Naive thymus-derived CD4-positive, alpha-beta T cell (primary cell): ENCODE data around the gene TEX36. TPM values are rescaled to one million over a fixed set of nuclear protein-coding genes. Genes with fewer than 3 reads are reported as not detected.

ENCODE experiments used
- ATAC-seq: fragments of 150-1000 bp; cut with Tn5 transposase; 2 replicates; pipeline ENCODE4 v1.10.0; 2021; ENCODE audit warnings: mild to moderate bottlenecking, moderate library complexity
- CTCF ChIA-PET: fragments of 350-600 bp; sonication (Branson Sonifier 250); formaldehyde crosslinking; loops from one replicate; lab custom pipeline; 2021; ENCODE audit warnings: antibody characterized with exemption; lab: Charles Lee
- POLR2A ChIA-PET: fragments of 350-600 bp; sonication (Branson Sonifier 250); formaldehyde crosslinking; loops from one replicate; lab custom pipeline; 2021; ENCODE audit warnings: antibody characterized with exemption, inconsistent platforms; lab: Charles Lee
- DNase-seq, 9 donors: peaks; one replicate each; pipeline versions ENCODE4 v3.0.0 to v3.0.0-alpha.2; 2020 to 2022; ENCODE audit warnings: mixed read lengths in 1 of 9
- H3K27ac ChIP-seq: one replicate; pipeline ENCODE4 v1.7.0; 2013; ENCODE audit warnings: mild to moderate bottlenecking, low read depth, low read length, moderate library complexity
- H3K27me3 ChIP-seq, 2 donors: one replicate each; pipeline ENCODE4 v1.7.0; 2013; ENCODE audit warnings: low read length in 2 of 2, mild to moderate bottlenecking in 2 of 2, moderate library complexity in 2 of 2; ENCODE audit not compliant: control insufficient read depth in 2 of 2, insufficient read depth in 2 of 2
- H3K36me3 ChIP-seq, 3 experiments: 1 replicate in 2 of 3; 2 replicates in 1 of 3; pipeline ENCODE4 v1.7.0; 2013; ENCODE audit warnings: low read length in 3 of 3, mild to moderate bottlenecking in 3 of 3, moderate library complexity in 1 of 3; ENCODE audit not compliant: insufficient read depth in 3 of 3, control insufficient read depth in 2 of 3
- H3K4me1 ChIP-seq, 2 donors: one replicate each; pipeline ENCODE4 v1.7.0; 2013; ENCODE audit warnings: low read length in 2 of 2, mild to moderate bottlenecking in 2 of 2, moderate library complexity in 1 of 2; ENCODE audit not compliant: control insufficient read depth in 2 of 2, insufficient read depth in 2 of 2
- H3K4me3 ChIP-seq: 2 replicates; pipeline ENCODE4 v1.7.0; 2013; ENCODE audit warnings: mild to moderate bottlenecking, low read length
- H3K9me3 ChIP-seq, 3 experiments: 1 replicate in 2 of 3; 2 replicates in 1 of 3; pipeline ENCODE4 v1.7.0; 2013; ENCODE audit warnings: low read length in 3 of 3; ENCODE audit not compliant: control insufficient read depth in 2 of 3
- H3K27ac Mint-ChIP-seq, 9 donors: one replicate each; pipeline ENCODE4 v1.8.0; 2020 to 2022; ENCODE audit warnings: mixed read lengths in 9 of 9, mild to moderate bottlenecking in 8 of 9, moderate library complexity in 5 of 9, inconsistent platforms in 2 of 9
- H3K27me3 Mint-ChIP-seq, 5 donors: one replicate each; pipeline ENCODE4 v1.8.0; 2021 to 2022; ENCODE audit warnings: mixed read lengths in 5 of 5, mild to moderate bottlenecking in 1 of 5
- H3K36me3 Mint-ChIP-seq, 5 donors: one replicate each; pipeline ENCODE4 v1.8.0; 2020 to 2022; ENCODE audit warnings: mixed read lengths in 5 of 5, mild to moderate bottlenecking in 3 of 5, inconsistent platforms in 1 of 5
- H3K4me1 Mint-ChIP-seq, 7 donors: one replicate each; pipeline ENCODE4 v1.8.0; 2020 to 2022; ENCODE audit warnings: mixed read lengths in 7 of 7, mild to moderate bottlenecking in 3 of 7, inconsistent platforms in 1 of 7
- H3K4me3 Mint-ChIP-seq, 10 donors: one replicate each; pipeline ENCODE4 v1.8.0; 2020 to 2022; ENCODE audit warnings: mild to moderate bottlenecking in 10 of 10, mixed read lengths in 10 of 10, moderate library complexity in 6 of 10, inconsistent platforms in 2 of 10
- H3K9me3 Mint-ChIP-seq, 11 donors: one replicate each; pipeline ENCODE4 v1.8.0; 2020 to 2022; ENCODE audit warnings: mixed read lengths in 11 of 11, mild to moderate bottlenecking in 4 of 11, inconsistent platforms in 1 of 11, moderate library complexity in 1 of 11
- intact Hi-C, 2 donors: fragments of 100-400 bp; cut with micrococcal nuclease; formaldehyde crosslinking; loops; one replicate each; pipeline ENCODE4 v1.15.1; 2023
- polyA plus RNA-seq, 2 donors: library from polyadenylated mRNA; unstranded; fragments of 300-500 nt; fragmentation: Illumina TruSeq; gene quantifications; one replicate each; pipeline ENCODE4 v1.2.3, GENCODE V29; 2021
- total RNA-seq, 6 experiments: library from RNA in 5 of 6; stranded (reverse) in 5 of 6; gene quantifications; 1 replicate in 5 of 6; 2 replicates in 1 of 6; pipeline ENCODE4 v1.2.3 and lab custom pipeline; 2021 to 2026

Gene TEX36
- total and polyA plus RNA-seq, 7 experiments from 2014 or later, result not detected

DNA sequence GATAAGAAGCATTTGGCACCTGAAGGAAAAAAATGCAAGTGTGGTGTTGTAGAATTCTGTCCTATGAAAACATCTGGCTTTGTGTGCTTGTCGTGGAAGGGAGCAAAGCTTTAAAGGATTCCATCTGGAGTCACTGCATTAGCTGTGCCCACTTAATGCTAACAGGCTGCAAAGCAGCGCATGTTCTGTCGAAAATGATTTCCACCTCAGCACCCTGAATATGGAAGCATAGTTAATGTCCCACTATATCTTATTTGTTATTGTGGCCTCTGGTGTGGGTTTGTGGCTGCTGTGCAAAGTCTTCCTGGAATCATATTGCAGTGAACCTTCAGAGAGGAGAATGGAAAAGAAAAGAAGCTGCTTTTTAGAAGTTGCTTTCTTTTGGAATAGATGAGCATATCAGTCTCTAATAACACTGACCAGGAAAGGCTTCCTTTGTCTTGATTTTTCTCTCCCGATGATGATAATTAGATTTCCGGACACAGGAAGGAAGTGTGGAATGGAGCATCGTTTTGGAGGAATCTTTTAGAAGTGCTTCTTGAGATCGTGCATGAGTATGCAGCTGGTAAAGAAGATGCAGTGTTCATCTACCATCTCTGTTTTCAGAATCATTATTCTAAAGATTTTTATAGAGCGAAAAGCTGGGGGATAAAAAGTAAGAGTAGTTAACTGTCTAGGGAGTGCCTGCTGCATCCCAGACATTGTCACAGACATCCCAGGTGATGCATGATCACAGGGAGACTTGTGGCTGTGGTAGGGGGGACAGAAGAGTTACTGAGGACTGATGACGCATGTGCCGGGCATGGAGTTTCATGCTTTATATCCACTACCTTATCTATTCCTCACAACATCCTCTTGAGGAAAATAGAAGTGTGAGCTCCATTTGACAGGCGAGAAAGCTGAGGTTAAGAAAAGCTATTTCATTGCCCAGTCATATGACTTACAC, 54.6 kb downstream of the TEX36 start:
- no peaks in the 10 kb centered on the region for H3K4me1 Mint-ChIP-seq
- Histone ChIP-seq H3K27ac (no peak overlapping the region), H3K4me1 (no peaks in the 10 kb centered on the region), H3K36me3 (no peaks in the 10 kb centered on the region), H3K27me3 (no peaks in the 10 kb centered on the region), H3K9me3 (no peaks in the 10 kb centered on the region), H3K4me3 (no peak overlapping the region)
- no peak overlapping the region for H3K27ac Mint-ChIP-seq
- H3K4me3 Mint-ChIP-seq, result no peak overlapping the region
- CTCF ChIA-PET, result interaction anchor here (0.6 kb wide), 1 partner anchor 143 kb away, joined by 3 read pairs; no protein-coding TSS in a partner anchor
- peaks cover 0 to 3% (median 0%) of the 10 kb centered on the region in 11 donors for H3K9me3 Mint-ChIP-seq
- intact Hi-C loops, result no loop called here
- DNase-seq (no peak), ATAC-seq (no peak)
- POLR2A ChIA-PET, result no interaction called here
- peaks cover 2 to 54% (median 29%) of the 10 kb centered on the region in 5 donors for H3K27me3 Mint-ChIP-seq
- H3K36me3 Mint-ChIP-seq, result no peaks in the 10 kb centered on the region

DNA sequence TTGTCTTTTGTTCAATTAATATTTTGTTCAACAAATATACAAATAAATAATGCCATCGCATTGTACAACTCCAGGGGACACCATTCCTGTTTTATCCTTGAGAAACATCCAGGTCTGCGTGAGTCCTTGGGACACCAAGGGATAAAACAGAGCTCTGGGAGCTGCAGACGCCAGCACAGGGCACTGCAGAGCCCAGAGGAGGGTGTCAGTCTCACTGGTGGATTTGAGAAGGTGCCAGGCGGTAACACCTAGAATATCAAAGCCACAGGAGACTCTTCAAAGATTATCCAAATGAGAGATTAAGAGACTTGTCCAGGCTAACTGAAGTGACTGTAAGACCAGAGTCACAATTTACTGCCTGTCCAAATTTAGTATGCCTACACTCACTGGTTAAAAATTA, 55.3 kb downstream of the TEX36 start:
- intact Hi-C loops, result no loop called here
- Mint-ChIP-seq H3K27me3 (peaks cover 2 to 54% (median 32%) of the 10 kb centered on the region in 5 donors), H3K27ac (no peak overlapping the region)

GRCh38 chr10:125626671-125627070, 56.3 kb downstream of the TEX36 start:
- H3K27me3 ChIP-seq, result no peaks in the 10 kb centered on the region
- peaks cover 2 to 50% (median 32%) of the 10 kb centered on the region in 5 donors for H3K27me3 Mint-ChIP-seq
- no peak overlapping the region for H3K4me3 ChIP-seq
- ChIA-PET POLR2A (no interaction called here), CTCF (no interaction called here)
- no peaks in the 10 kb centered on the region for H3K4me1 ChIP-seq
- no peak overlapping the region for H3K4me3 Mint-ChIP-seq
- H3K27ac ChIP-seq, result no peak overlapping the region
- H3K9me3 Mint-ChIP-seq, result peaks cover 0 to 4% (median 0%) of the 10 kb centered on the region in 11 donors
- DNase-seq (no peak), ATAC-seq (no peak)
- no peaks in the 10 kb centered on the region for H3K36me3 Mint-ChIP-seq
- H3K36me3 ChIP-seq, result no peaks in the 10 kb centered on the region
- H3K9me3 ChIP-seq, result no peaks in the 10 kb centered on the region
- H3K27ac Mint-ChIP-seq, result no peak overlapping the region
- intact Hi-C loops, result no loop called here
- no peaks in the 10 kb centered on the region for H3K4me1 Mint-ChIP-seq

More for the DNA sequence above, 55.3 kb downstream of the TEX36 start:
- Mint-ChIP-seq H3K4me3 (no peak overlapping the region), H3K36me3 (no peaks in the 10 kb centered on the region), H3K4me1 (no peaks in the 10 kb centered on the region), H3K9me3 (peaks cover 0 to 3% (median 0%) of the 10 kb centered on the region in 11 donors)
- Histone ChIP-seq H3K27me3 (no peaks in the 10 kb centered on the region), H3K36me3 (no peaks in the 10 kb centered on the region), H3K27ac (no peak overlapping the region), H3K9me3 (no peaks in the 10 kb centered on the region), H3K4me1 (no peaks in the 10 kb centered on the region), H3K4me3 (no peak overlapping the region)
- ATAC-seq (no peak), DNase-seq (no peak)
- CTCF ChIA-PET, result no interaction called here
- POLR2A ChIA-PET, result no interaction called here

- Mint-ChIP-seq H3K27me3 (peaks cover 2 to 45% (median 36%) of the 10 kb centered on the region in 5 donors), H3K36me3 (no peaks in the 10 kb centered on the region), H3K9me3 (peaks cover 0 to 6% (median 0%) of the 10 kb centered on the region in 11 donors), H3K4me1 (peaks cover 0 to 1% (median 0%) of the 10 kb centered on the region in 7 donors), H3K27ac (no peak overlapping the region), H3K4me3 (no peak overlapping the region)
- ChIA-PET POLR2A (no interaction called here), CTCF (no interaction called here)
- no peaks in the 10 kb centered on the region for H3K4me1 ChIP-seq
- no peaks in the 10 kb centered on the region for H3K9me3 ChIP-seq
- no peaks in the 10 kb centered on the region for H3K36me3 ChIP-seq
- no peak overlapping the region for H3K27ac ChIP-seq
- DNase-seq (no peak), ATAC-seq (no peak)
- no peak overlapping the region for H3K4me3 ChIP-seq
- no peaks in the 10 kb centered on the region for H3K27me3 ChIP-seq
- intact Hi-C loops, result no loop called here
Measured at GRCh38 chr10:125625586-125625985, 57.4 kb downstream of the TEX36 start.

- Histone ChIP-seq H3K4me1 (no peaks in the 10 kb centered on the region), H3K4me3 (no peak overlapping the region), H3K36me3 (no peaks in the 10 kb centered on the region), H3K9me3 (no peaks in the 10 kb centered on the region), H3K27me3 (no peaks in the 10 kb centered on the region), H3K27ac (no peak overlapping the region)
- no peak overlapping the region for H3K27ac Mint-ChIP-seq
- no peak overlapping the region for H3K4me3 Mint-ChIP-seq
- ChIA-PET POLR2A (no interaction called here), CTCF (no interaction called here)
- peaks cover 2 to 50% (median 42%) of the 10 kb centered on the region in 5 donors for H3K27me3 Mint-ChIP-seq
- peaks cover 0 to 10% (median 0%) of the 10 kb centered on the region in 11 donors for H3K9me3 Mint-ChIP-seq
- intact Hi-C loops, result no loop called here
- peaks cover 0 to 1% (median 0%) of the 10 kb centered on the region in 7 donors for H3K4me1 Mint-ChIP-seq
- ATAC-seq (no peak), DNase-seq (no peak)
- no peaks in the 10 kb centered on the region for H3K36me3 Mint-ChIP-seq
Measured at GRCh38 chr10:125624800-125625199, 58.2 kb downstream of the TEX36 start.

DNA sequence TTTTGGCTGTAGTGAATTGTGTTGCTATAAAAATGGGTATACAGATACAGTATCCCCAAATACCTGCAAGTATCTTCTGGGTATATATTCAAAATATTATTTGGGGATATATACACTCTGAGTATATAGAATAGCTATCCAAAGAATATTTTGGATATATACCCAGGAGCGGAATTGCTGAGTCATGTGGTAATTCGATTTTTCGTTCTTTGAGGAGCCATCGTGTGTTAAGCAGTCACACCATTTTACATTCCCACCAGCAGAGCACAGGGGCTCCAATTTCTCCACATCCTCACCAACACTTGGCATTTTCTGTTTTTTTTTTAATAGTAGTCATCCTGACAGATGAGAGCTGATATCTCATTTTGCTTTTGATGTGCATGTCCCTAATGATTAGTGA, 61.9 kb downstream of the TEX36 start:
- intact Hi-C loops, result no loop called here
- H3K9me3 Mint-ChIP-seq, result peaks cover 0 to 15% (median 0%) of the 10 kb centered on the region in 11 donors
- Histone ChIP-seq H3K4me1 (no peaks in the 10 kb centered on the region), H3K9me3 (no peaks in the 10 kb centered on the region), H3K36me3 (no peaks in the 10 kb centered on the region), H3K27ac (no peak overlapping the region), H3K27me3 (no peaks in the 10 kb centered on the region), H3K4me3 (no peak overlapping the region)
- ChIA-PET CTCF (no interaction called here), POLR2A (no interaction called here)
- H3K36me3 Mint-ChIP-seq, result no peaks in the 10 kb centered on the region
- ATAC-seq (no peak), DNase-seq (no peak)
- no peak overlapping the region for H3K4me3 Mint-ChIP-seq
- H3K27me3 Mint-ChIP-seq, result peaks cover 0 to 35% (median 31%) of the 10 kb centered on the region in 5 donors
- H3K4me1 Mint-ChIP-seq, result peaks cover 0 to 1% (median 0%) of the 10 kb centered on the region in 7 donors
- H3K27ac Mint-ChIP-seq, result no peak overlapping the region
